HG03045 (cell line): ENCODE results near the gene RAC2.

Experiments used
- ATAC-seq: cut with Tn5 transposase; IDR thresholded peaks from one replicate; pipeline ENCODE4 v1.9.1; 2021; ENCODE audit warnings: mild to moderate bottlenecking, moderate library complexity; ENCODE audit not compliant: unreplicated experiment

The RAC2 gene

GRCh38 chr22:37178350-37179125, 65.5 kb downstream of the RAC2 start:
- no peak for ATAC-seq

- no peak for ATAC-seq
These were observed 66.3 kb downstream of the RAC2 start for GRCh38 chr22:37177755-37178154.

GRCh38 chr22:37177221-37177620, 66.8 kb downstream of the RAC2 start:
- no peak for ATAC-seq

- no peak for ATAC-seq
These were observed 67.5 kb downstream of the RAC2 start for GRCh38 chr22:37176464-37177061.

GRCh38 chr22:37175414-37176281, 68.4 kb downstream of the RAC2 start:
- no peak for ATAC-seq
